Lung (tissue), 12 donors: Measurements from ENCODE around the gene RNASE12. TPM values are rescaled to one million over a fixed set of nuclear protein-coding genes. Genes with fewer than 3 reads are reported as not detected.

ENCODE experiments used
- ATAC-seq: fragments of 200-7000 bp; cut with Tn5 transposase; one replicate; pipeline ENCODE4 v1.9.1; 2020; ENCODE audit warnings: moderate number of reproducible peaks; ENCODE audit not compliant: insufficient read depth, low FRiP score
- DNase-seq, 3 donors: peaks; one replicate each; pipeline ENCODE4 v3.0.0-alpha.2; 2013 to 2017
- H3K27ac ChIP-seq, 2 donors: one replicate each; pipeline ENCODE4 v1.5.1; 2013; ENCODE audit warnings: mild to moderate bottlenecking in 2 of 2, moderate library complexity in 2 of 2, control low read depth in 1 of 2, inconsistent platforms in 1 of 2, low read depth in 1 of 2, low read length in 1 of 2
- H3K27me3 ChIP-seq, 3 donors: one replicate each; pipeline ENCODE4 v1.5.1; 2013; ENCODE audit warnings: low read length in 2 of 3; ENCODE audit not compliant: control insufficient read depth in 3 of 3, insufficient read depth in 3 of 3
- H3K36me3 ChIP-seq, 4 donors: one replicate each; pipeline ENCODE4 v1.5.1; 2013; ENCODE audit warnings: low read length in 4 of 4, mild to moderate bottlenecking in 1 of 4, moderate library complexity in 1 of 4; ENCODE audit not compliant: control insufficient read depth in 4 of 4, insufficient read depth in 4 of 4
- H3K4me1 ChIP-seq, 5 donors: one replicate each; pipeline ENCODE4 v1.5.1; 2013; ENCODE audit warnings: low read length in 5 of 5, mild to moderate bottlenecking in 2 of 5, moderate library complexity in 1 of 5; ENCODE audit not compliant: control insufficient read depth in 5 of 5, insufficient read depth in 5 of 5
- H3K4me3 ChIP-seq: one replicate; pipeline ENCODE4 v1.5.1; 2013; ENCODE audit warnings: mild to moderate bottlenecking, control low read depth, moderate library complexity
- H3K9ac ChIP-seq, 2 donors: one replicate each; pipeline ENCODE4 v1.5.1; 2013; ENCODE audit warnings: low read length in 2 of 2, control low read depth in 1 of 2; ENCODE audit not compliant: insufficient read depth in 1 of 2
- H3K9me3 ChIP-seq, 4 donors: one replicate each; pipeline ENCODE4 v1.5.1; 2013; ENCODE audit warnings: low read length in 3 of 4, mild to moderate bottlenecking in 1 of 4, moderate library complexity in 1 of 4; ENCODE audit not compliant: control insufficient read depth in 4 of 4, insufficient read depth in 3 of 4
- CTCF ChIP-seq: IDR thresholded peaks from 2 replicates; pipeline ENCODE4 v1.5.1; 2012; ENCODE audit warnings: mild to moderate bottlenecking; ENCODE audit errors: control extremely low read depth, extremely low read depth
- WGBS, 2 donors: extraction: QIAGEN DNeasy Blood & Tissue Kit; methylation state at CpG; one replicate each; pipeline ENCODE4 v1.1.7; 2013; 5-methylcytosine and 5-hydroxymethylcytosine counted together
- polyA plus RNA-seq, 2 donors: library from polyadenylated mRNA; stranded (reverse); fragments of 200-250 nt; gene quantifications; one replicate each; pipeline ENCODE4 v1.2.1, GENCODE V29; 2013
- total RNA-seq, 2 donors: library from RNA; depleted of rRNA in 1 of 2; stranded (reverse); fragments of >200 nt in 1 of 2; gene quantifications; one replicate each; pipeline ENCODE4 v1.2.1, GENCODE V29; 2014 to 2021
- donor health status: control.
- donor health status: control.
- donor health status: Bipolar disorder and iron deficiency.
- donor health status: healthy.
- donor health status: DM: yes; HTN: yes; CAD: no.

RNASE12 gene
- total and polyA plus RNA-seq, 4 donors, result not detected

DNA sequence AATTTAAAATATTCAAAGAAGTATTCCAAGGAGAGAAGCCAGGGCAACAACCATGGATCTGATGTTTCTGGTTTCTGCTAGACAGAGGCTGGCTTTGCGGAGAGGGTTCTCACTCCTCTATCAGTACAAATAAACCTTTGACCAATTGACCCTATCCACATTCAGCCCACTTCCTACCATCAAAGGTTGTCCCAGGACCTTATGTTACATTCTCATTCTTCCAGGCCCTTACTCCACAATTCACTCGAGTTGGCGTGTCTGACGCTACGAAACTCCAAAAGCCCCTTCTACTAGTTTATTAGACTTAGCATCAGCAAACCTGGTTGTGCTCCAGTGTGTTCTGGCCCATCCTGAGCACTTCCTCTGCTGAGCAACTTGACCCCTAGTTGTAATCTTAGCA lies 24.8 kb upstream of the RNASE12 start:
- TF ChIP-seq CTCF, result no peak
- H3K4me3 ChIP-seq, result no peak overlapping the region
- no peak for DNase-seq
- peaks cover 0 to 7% (median 0%) of the 10 kb centered on the region in 3 donors for H3K27me3 ChIP-seq
- no peaks in the 10 kb centered on the region for H3K9me3 ChIP-seq
- no peak overlapping the region for H3K9ac ChIP-seq
- WGBS, 2 donors, result 94 to 96% methylated on average over 5 of the region's 5 CpGs
- H3K4me1 ChIP-seq, result peaks cover 0 to 13% (median under 1%) of the 10 kb centered on the region in 5 donors
- H3K27ac ChIP-seq, result no peak overlapping the region
- no peak for ATAC-seq
- no peaks in the 10 kb centered on the region for H3K36me3 ChIP-seq

- TF ChIP-seq CTCF, result no peak
- Histone ChIP-seq H3K27ac (peak overlapping the region; percentile 10 to 15), H3K9ac (peak overlapping the region; percentile 59 to 96), H3K4me1 (peaks cover 0 to 23% (median 2%) of the 10 kb centered on the region in 5 donors), H3K27me3 (peaks cover 0 to 3% (median 0%) of the 10 kb centered on the region in 3 donors), H3K9me3 (no peaks in the 10 kb centered on the region), H3K36me3 (no peaks in the 10 kb centered on the region), H3K4me3 (peak overlapping the region; percentile 33)
- DNase-seq (no peak), ATAC-seq (no peak)
- 14 to 16% methylated on average over 17 of the region's 17 CpGs for WGBS, 2 donors
Measured at GRCh38 chr14:20614038-20614840, 23.1 kb upstream of the RNASE12 start.

- ATAC-seq (peak; percentile 73), DNase-seq (peak; percentile 84 to 97 (median 96))
- Histone ChIP-seq H3K4me3 (peak overlapping the region; percentile 33), H3K9me3 (no peaks in the 10 kb centered on the region), H3K36me3 (no peaks in the 10 kb centered on the region), H3K27ac (peak overlapping the region; percentile 15 to 34), H3K9ac (peak overlapping the region; percentile 59 to 96), H3K27me3 (peaks cover 0 to under 1% (median 0%) of the 10 kb centered on the region in 3 donors), H3K4me1 (peaks cover 0 to 23% (median 2%) of the 10 kb centered on the region in 5 donors)
- WGBS, 2 donors, result 1 to 2% methylated on average over 34 of the region's 34 CpGs
- peak; percentile 55 for TF ChIP-seq CTCF
Measured at GRCh38 chr14:20613094-20614037, 22.2 kb upstream of the RNASE12 start.
